Stomach (tissue), 4 donors: ENCODE results near the gene SLC17A2.
A peak's percentile ranks its signal among the peaks of the same experiment; 100 is the strongest.

Experiments
- EP300 ChIP-seq: sonication (generic); formaldehyde crosslinking; IDR thresholded peaks from one replicate; pipeline ENCODE4 v1.6.1; 2017; ENCODE audit warnings: antibody characterized with exemption
- POLR2A ChIP-seq, 4 donors: fragments of 450-650 bp; IDR thresholded peaks; one replicate each; pipeline ENCODE4 v1.6.1; 2016; ENCODE audit warnings: antibody characterized with exemption in 4 of 4, control low read depth in 2 of 4, mild to moderate bottlenecking in 1 of 4, moderate library complexity in 1 of 4
- POLR2AphosphoS5 ChIP-seq, 3 donors: sonication (generic); formaldehyde crosslinking; IDR thresholded peaks; one replicate each; pipeline ENCODE4 v1.6.1; 2016; ENCODE audit warnings: antibody characterized with exemption in 3 of 3
- TF ChIP-seq, protein P1 (sequence below), 7 experiments: fragments of 450-650 bp in 4 of 7; fragments of 200-600 bp in 3 of 7; sonication (generic) in 3 of 7; IDR thresholded peaks; one replicate each; pipeline ENCODE4 v1.5.1; 2016 to 2019; ENCODE audit warnings: antibody characterized with exemption in 7 of 7, control low read depth in 2 of 7, mild to moderate bottlenecking in 1 of 7

DNA sequence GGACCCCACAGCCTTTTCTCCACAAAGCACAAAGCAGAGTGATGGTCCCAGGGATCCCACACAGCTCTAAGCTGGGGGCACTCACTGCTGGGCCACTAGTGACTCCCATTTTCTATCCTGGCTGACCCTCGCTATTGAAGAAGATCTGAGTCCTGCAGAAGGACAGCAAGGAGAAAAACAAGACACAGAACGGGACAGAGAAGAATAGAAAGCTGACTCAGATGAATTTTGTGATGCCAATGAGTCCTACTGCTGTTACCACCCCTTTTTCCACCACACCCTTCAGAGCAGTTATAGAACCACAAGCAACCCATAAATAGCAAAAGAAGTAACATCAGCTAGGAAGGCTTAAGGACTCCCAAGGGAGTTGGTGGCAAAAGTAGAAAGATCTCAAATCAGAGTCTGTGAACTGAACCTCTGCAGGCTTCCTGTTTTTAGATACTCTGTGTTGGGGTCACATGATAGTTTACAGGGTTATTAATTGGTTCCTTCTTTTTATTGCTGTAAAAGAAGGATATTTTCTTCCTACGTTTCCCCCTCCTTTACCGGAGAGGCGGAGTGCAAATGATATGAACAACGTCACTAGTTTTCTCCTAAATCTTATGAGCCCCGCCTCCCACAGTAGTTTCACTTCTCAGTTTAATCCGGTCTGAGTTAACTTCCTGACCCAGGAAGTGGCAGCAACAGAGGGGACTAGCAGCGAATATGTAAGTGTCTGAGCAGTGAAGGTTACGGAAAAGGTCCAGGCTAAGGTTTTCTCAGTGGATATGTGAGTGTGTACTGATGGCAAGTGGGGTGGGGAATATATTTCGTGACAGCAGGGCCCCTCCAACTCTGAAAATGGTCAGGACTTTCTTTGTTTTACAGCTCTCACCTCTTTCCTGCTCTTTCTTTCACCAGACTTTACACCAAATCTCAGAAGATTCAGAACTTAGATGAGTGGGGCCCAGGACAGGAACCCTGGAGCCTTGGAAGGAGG, 31.9 kb upstream of the SLC17A2 start, which contains the start of gene TRIM38:
- TF ChIP-seq, protein P1, sequence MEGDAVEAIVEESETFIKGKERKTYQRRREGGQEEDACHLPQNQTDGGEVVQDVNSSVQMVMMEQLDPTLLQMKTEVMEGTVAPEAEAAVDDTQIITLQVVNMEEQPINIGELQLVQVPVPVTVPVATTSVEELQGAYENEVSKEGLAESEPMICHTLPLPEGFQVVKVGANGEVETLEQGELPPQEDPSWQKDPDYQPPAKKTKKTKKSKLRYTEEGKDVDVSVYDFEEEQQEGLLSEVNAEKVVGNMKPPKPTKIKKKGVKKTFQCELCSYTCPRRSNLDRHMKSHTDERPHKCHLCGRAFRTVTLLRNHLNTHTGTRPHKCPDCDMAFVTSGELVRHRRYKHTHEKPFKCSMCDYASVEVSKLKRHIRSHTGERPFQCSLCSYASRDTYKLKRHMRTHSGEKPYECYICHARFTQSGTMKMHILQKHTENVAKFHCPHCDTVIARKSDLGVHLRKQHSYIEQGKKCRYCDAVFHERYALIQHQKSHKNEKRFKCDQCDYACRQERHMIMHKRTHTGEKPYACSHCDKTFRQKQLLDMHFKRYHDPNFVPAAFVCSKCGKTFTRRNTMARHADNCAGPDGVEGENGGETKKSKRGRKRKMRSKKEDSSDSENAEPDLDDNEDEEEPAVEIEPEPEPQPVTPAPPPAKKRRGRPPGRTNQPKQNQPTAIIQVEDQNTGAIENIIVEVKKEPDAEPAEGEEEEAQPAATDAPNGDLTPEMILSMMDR (IDR thresholded peaks at IDR 0.05), result no peak
- TF ChIP-seq EP300, result no peak
- TF ChIP-seq POLR2A (IDR thresholded peaks at IDR 0.05), result peak in 2 of 4 donors; percentile 65 to 78
- peak; percentile 92 to 99 (median 98) for TF ChIP-seq POLR2AphosphoS5 (IDR thresholded peaks at IDR 0.05)
